ENCODE data around the gene FOXC2.

GRCh38 chr16:86574646-86575045, 8.0 kb downstream of the FOXC2 start:
- TF ChIP-seq CTCF (IDR thresholded peaks at IDR 0.05; ENCODE audit: low read depth, low read length) (no peak), EZH2phosphoT487 (IDR thresholded peaks at IDR 0.05; ENCODE audit: low read depth) (no peak)

All from OCI-LY3 (cell line).